ENCODE results near the gene TMEM97.

TMEM97 gene

GRCh38 chr17:28363776-28364650 lies 45.0 kb downstream of the TMEM97 start:
- H3K27ac ChIP-seq = no peak overlapping the region
- DNase-seq (ENCODE audit: low read depth, low spot score) = no peak

DNA sequence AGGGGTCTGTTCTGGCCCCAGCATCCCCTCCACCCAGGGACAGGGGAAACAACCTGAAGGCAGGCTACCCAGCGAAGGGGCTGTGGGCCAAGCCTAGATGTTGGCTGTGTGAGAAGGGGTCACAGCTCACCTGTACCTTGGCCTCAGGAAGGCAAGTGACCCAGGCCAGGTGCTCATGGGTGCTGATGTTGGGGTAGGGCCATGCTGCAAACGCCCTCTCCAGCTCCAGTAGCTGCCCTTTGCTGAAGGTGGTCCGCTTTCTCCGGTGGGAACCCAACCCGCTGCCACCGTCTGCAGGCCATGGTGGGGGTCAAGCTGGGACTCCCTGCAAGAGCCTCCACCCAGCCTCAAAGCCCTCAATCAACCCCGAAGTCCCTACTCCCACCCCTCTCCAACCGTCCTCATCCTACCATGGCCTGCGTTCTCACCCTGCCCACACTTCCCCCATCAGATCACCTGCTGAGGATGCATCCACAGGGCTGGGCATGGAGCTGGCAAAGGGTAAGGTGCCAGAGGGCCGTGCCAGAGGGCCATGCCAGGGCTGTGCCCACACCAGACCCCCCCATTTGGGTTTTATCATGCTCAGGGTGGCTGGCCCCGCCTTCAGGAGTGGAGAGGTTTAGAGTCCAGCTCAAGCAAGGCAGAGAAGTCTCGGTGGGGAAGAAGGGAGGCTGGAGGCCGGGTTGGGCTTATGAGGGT lies 45.8 kb downstream of the TMEM97 start, which contains the start of gene SEBOX:
Gene SEBOX, minus strand, starts transcription at position 535 of the 699 bp plus-strand sequence. Its CDS starts 48 bp downstream, at position 487.
- no peak within 1 kb of the TSS for H3K27ac ChIP-seq
- DNase-seq (ENCODE audit: low read depth, low spot score) = no peak

GRCh38 chr17:28365487-28365886 lies 46.5 kb downstream of the TMEM97 start:
- no peak for DNase-seq (ENCODE audit: low read depth, low spot score)

DNA sequence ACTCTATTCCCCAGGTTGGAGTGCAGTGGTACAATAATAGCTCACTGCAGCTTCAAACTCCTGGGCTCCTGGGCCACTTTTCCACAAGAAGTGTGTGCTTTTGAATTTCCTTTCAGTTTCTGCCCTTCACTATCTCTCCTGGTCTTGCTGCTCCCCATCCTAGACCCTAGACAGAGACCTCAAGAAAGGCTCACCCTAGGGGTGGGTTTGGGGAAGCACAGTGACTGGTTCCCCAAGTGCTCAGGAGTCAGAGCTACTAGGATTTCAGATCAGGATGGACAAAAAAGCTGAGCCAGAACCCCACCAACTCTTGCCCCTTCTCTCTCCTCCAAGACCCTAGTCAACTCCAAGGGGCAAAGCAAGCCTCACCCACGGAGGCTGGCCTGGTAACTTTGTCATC lies 47.6 kb downstream of the TMEM97 start:
- DNase-seq (ENCODE audit: low read depth, low spot score) = no peak
- H3K27ac ChIP-seq = no peak overlapping the region

More at GRCh38 chr17:28365487-28365886, 46.5 kb downstream of the TMEM97 start:
- H3K27ac ChIP-seq = no peak overlapping the region

GRCh38 chr17:28367641-28368305 lies 48.8 kb downstream of the TMEM97 start:
- no peak overlapping the region for H3K27ac ChIP-seq
- no peak for DNase-seq (ENCODE audit: low read depth, low spot score)

- DNase-seq (ENCODE audit: low read depth, low spot score) = no peak
- H3K27ac ChIP-seq = no peak overlapping the region
These were observed 49.4 kb downstream of the TMEM97 start for GRCh38 chr17:28368306-28368831.

DNA sequence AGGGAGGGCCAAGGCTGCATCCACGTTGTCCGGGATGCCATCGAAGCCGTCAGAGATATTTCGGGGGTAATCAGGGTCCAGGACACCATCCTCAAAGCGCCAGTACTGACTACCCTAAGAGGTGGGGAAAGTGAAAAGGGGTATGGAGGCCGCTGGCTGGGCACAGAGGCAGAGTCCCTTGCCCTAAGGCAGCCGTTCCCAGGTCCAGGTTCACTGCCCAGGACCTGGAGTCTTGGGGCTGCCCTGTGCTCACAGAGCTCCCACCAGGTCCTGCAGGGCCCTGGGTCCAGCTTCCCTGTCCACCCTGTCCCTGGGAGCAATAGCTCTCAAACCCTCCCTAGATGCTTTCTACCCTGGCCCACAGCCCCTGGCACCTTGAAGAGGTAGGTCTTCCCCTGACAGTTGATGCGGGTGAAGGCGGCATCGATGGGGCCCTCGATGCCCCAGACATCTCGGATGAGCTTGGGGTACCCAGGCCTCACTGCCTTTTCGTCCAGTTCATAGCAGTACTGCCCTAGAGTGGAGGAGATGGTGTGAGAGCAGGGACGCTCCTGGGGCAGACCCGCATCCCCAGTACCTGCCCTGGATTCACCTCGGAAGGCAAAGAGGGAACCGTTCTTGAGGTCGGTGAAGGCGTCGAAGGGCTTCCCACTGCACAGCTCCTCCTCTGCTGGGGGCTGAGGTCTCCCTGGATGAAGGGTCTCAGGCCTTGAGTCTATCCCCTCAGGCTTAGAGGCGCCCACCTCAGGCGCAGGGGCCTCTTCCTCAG lies 50.1 kb downstream of the TMEM97 start:
- H3K27ac ChIP-seq = no peak overlapping the region
- no peak for DNase-seq (ENCODE audit: low read depth, low spot score)

- no peak overlapping the region for H3K27ac ChIP-seq
These were observed 50.7 kb downstream of the TMEM97 start for GRCh38 chr17:28369684-28370034.

GRCh38 chr17:28370035-28370743 lies 51.2 kb downstream of the TMEM97 start, which contains the start of gene VTN:
Gene VTN, minus strand, starts transcription at chr17:28370307. Its CDS starts 104 bp downstream, at chr17:28370203.
- DNase-seq (ENCODE audit: low read depth, low spot score) = no peak
- H3K27ac ChIP-seq = no peak within 1 kb of the TSS

More at GRCh38 chr17:28369684-28370034, 50.7 kb downstream of the TMEM97 start:
- no peak for DNase-seq (ENCODE audit: low read depth, low spot score)

- no peak for DNase-seq (ENCODE audit: low read depth, low spot score)
- H3K27ac ChIP-seq = no peak overlapping the region
These were observed 51.7 kb downstream of the TMEM97 start for GRCh38 chr17:28370744-28371103.

GRCh38 chr17:28371245-28372202 lies 52.5 kb downstream of the TMEM97 start, which contains the start of gene SARM1:
Gene SARM1, plus strand, starts transcription at chr17:28371694. Its CDS starts 339 bp downstream, at chr17:28372033.
- H3K27ac ChIP-seq = no peak within 1 kb of the TSS
- DNase-seq (ENCODE audit: low read depth, low spot score) = no peak

- DNase-seq (ENCODE audit: low read depth, low spot score) = no peak
- H3K27ac ChIP-seq = no peak overlapping the region
These were observed 53.4 kb downstream of the TMEM97 start for GRCh38 chr17:28372203-28372944.

DNA sequence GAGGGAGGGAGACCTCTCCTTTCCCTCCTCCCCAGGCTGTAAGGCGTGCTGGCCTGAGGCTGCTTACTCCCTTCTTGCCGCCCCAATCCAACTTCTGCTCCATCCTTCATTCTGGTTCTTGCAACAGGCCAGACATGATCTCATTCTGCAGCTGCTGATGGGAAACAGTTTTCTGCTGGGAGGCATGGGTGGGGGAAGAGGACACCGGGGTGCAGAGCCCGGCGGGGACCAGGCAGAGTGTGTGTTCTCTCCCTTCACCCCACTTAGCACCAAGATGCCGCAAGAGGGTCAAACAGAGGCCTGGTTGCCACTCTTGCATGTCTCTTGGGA lies 53.9 kb downstream of the TMEM97 start:
- no peak for DNase-seq (ENCODE audit: low read depth, low spot score)
- no peak overlapping the region for H3K27ac ChIP-seq

All from epithelial cell of prostate (primary cell).